Measurements from ENCODE around the gene XYLB. TPM values are rescaled to one million over a fixed set of nuclear protein-coding genes. Genes with fewer than 3 reads are reported as not detected.

XYLB gene
- total and polyA plus RNA-seq, 5 donors = 0.37 to 1.3 (median 0.65) TPM

DNA sequence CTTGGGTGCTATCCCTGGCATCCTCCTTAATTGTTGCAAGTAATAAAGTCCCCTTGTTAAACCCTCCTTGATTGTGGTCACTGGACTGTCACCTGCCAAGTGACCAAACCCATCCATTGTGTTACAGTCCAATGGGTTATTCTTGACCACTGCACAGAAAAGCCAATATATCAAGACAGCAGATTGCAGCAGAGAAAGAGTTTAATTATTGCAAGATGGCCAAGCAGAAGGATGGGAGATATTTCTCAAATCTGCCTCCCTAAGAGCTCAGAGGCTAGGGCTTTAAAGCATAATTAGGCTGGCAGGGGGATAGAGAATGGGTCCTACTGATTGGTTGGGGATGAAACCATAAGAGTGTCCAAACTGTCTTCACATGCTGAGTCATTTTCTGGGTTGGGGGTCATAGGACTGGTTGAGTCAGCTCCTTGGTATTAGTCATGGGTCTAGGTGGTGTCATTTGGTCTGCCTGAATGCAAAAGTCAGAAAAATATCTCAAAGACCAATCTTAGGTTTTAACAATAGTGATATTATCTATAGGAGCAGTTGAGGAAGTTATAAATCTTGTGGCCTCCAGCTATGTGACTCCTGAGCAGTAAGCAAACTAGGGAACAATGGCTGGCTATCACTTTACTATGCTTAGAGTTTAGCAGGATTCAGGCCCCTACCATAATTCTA lies 19.1 kb upstream of the XYLB start:
- Histone ChIP-seq H3K4me3 (ENCODE audit: low read length) (no peak overlapping the region), H3K27ac (ENCODE audit: low read length) (no peak overlapping the region), H3K27me3 (ENCODE audit: control insufficient read depth, insufficient read depth) (no peaks in the 10 kb centered on the region), H3K9me3 (ENCODE audit: control insufficient read depth, low read length) (no peaks in the 10 kb centered on the region), H3K4me1 (ENCODE audit: control insufficient read depth, insufficient read depth, low read length) (no peaks in the 10 kb centered on the region)
- no peak for ATAC-seq
- intact Hi-C loops (cut with DNase I) = no loop called here
- no peak for DNase-seq

DNA sequence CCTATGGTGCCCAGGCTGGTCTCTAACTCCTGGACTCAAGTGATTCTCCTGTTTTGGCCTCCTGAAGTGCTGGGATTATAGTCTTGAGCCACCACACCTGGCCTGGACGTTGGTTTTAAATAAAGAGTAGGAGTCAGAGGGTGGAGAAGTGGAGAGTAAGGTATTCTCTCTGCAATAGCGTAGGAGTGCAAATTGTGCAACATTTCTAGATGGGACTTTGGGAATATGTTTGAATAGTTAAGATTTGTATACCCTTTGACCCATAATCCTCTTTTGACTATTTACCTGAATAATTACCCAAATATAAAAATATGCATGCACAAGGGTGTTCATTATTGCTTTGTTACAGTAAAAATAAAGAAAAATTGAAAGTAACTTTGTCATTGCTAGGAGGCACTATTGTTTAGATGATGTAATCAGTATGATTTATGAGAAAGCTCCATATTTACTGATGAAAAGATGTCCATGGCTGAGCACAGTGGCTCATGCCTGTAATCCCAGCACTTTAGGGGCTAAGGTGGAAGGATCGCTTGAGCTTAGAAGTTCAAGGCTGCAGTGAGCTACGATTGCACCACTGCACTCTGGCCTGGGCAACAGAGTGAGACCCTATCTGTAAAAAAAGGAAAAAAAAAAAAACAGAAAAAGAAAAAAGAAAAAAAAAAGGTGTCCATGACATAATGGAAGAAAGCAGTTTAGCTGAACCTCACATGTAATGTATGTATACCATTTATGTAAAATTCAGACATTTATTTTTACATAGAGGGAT lies 15.1 kb upstream of the XYLB start:
- DNase-seq (no peak), ATAC-seq (no peak)
- Histone ChIP-seq H3K27me3 (ENCODE audit: control insufficient read depth, insufficient read depth) (no peaks in the 10 kb centered on the region), H3K27ac (ENCODE audit: low read length) (no peak overlapping the region), H3K9me3 (ENCODE audit: control insufficient read depth, low read length) (no peaks in the 10 kb centered on the region), H3K4me3 (ENCODE audit: low read length) (no peak overlapping the region), H3K4me1 (ENCODE audit: control insufficient read depth, insufficient read depth, low read length) (no peaks in the 10 kb centered on the region)
- intact Hi-C loops (cut with DNase I) = no loop called here
- WGBS = 80% methylated on average over 4 of the region's 4 CpGs

DNA sequence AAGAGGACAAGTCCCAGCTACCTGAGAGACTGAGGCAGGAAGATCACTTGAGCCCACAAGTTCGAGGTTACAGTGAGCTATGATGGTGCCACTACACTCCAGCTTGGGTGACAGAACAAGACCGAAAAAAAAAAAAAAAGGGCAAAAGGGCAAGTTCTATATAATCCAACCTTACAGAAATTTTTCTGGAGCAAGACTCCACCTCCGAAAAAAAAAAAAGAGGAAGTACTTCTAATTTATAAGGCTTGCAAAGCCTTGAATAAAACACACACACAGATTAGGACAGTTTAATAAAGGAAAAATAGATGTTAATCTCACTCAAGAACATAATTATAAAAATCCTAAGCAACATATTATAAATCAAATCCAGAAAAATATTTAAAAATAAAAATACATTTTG lies 14.4 kb upstream of the XYLB start:
- ATAC-seq (no peak), DNase-seq (no peak)
- Histone ChIP-seq H3K27me3 (ENCODE audit: control insufficient read depth, insufficient read depth) (no peaks in the 10 kb centered on the region), H3K27ac (ENCODE audit: low read length) (no peak overlapping the region), H3K9me3 (ENCODE audit: control insufficient read depth, low read length) (no peaks in the 10 kb centered on the region), H3K4me3 (ENCODE audit: low read length) (no peak overlapping the region), H3K4me1 (ENCODE audit: control insufficient read depth, insufficient read depth, low read length) (no peaks in the 10 kb centered on the region)
- WGBS = 70% methylated on average over 3 of the region's 3 CpGs
- intact Hi-C loops (cut with DNase I) = no loop called here

DNA sequence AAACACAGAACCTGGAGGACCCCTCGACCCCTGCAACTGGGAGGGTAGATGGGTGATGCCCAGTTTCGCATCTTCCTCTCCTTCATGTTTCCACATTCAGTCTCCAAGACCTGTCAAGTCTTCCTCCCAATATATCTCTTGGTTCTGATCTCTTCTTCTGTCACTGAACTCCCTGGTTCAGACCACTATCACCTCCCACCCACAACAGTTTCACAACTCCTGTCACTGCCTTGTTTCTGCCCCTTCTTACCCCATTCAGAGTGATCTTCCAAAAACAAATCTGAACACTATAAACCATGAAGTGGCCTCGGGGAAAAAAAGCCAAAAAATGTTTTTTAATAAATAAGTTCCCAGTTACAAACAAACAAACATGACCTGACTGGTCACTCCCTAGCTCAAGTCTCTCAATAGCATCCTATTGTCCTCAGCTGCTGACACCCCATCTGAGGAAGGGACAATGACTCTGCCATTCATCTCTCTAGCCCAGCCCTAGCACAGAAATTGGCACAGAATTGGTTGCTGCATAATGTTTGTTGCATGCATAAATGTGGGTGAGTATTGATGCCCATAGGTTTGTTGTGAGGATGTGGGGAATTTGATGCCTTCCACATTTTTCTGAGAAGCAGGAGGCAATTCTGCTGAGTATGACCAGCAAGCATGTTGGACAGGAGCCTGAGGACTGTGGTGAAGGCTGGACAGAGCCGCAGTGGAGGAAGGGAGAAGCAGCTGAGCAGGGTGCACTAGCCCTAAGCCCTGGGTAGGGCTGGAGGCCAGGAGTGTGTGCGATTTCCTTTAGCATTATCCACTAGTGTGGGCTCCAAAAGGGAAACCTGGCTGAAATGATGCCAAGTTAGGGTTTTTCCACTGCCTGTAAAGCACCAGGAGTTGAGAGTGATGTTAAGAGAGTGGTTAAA lies 12.2 kb upstream of the XYLB start:
- intact Hi-C loops (cut with DNase I) = no loop called here
- no peak for DNase-seq
- Histone ChIP-seq H3K4me1 (ENCODE audit: control insufficient read depth, insufficient read depth, low read length) (no peaks in the 10 kb centered on the region), H3K27ac (ENCODE audit: low read length) (no peak overlapping the region), H3K4me3 (ENCODE audit: low read length) (no peak overlapping the region), H3K9me3 (ENCODE audit: control insufficient read depth, low read length) (no peaks in the 10 kb centered on the region), H3K27me3 (ENCODE audit: control insufficient read depth, insufficient read depth) (no peaks in the 10 kb centered on the region)
- 70% methylated on average over 5 of the region's 5 CpGs for WGBS
- no peak for ATAC-seq

- no peak for DNase-seq
- Histone ChIP-seq H3K27ac (ENCODE audit: low read length) (no peak overlapping the region), H3K4me1 (ENCODE audit: control insufficient read depth, insufficient read depth, low read length) (no peaks in the 10 kb centered on the region), H3K27me3 (ENCODE audit: control insufficient read depth, insufficient read depth) (no peaks in the 10 kb centered on the region), H3K9me3 (ENCODE audit: control insufficient read depth, low read length) (no peaks in the 10 kb centered on the region), H3K4me3 (ENCODE audit: low read length) (no peak overlapping the region)
- no peak for ATAC-seq
- WGBS = 80% methylated on average over 6 of the region's 6 CpGs
- intact Hi-C loops (cut with DNase I) = no loop called here
Observed at GRCh38 chr3:38335263-38335662, 11.3 kb upstream of the XYLB start.

DNA sequence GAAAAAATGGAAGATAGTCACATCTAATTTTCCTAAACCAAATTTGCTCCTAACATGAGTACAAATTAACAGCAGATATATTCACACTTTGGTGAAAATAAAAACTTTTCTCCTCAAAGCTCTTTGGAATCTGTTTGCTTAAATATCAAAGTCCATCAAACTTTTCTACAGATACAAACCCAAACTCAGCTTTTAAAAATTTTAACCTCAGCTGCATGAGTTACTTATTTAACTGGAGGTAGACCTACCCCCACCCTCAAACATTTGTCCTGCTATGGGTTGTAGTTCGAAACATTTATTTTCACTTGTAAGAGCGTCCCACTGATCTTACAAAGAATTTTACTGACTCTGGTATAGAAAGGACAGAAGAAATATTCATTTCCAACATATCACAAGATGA lies 8.9 kb upstream of the XYLB start:
- ATAC-seq = no peak
- no peak overlapping the region for H3K27ac ChIP-seq (ENCODE audit: low read length)
- no peak overlapping the region for H3K4me3 ChIP-seq (ENCODE audit: low read length)
- 88% methylated on average over 2 of the region's 2 CpGs for WGBS
- no peaks in the 10 kb centered on the region for H3K27me3 ChIP-seq (ENCODE audit: control insufficient read depth, insufficient read depth)
- H3K4me1 ChIP-seq (ENCODE audit: control insufficient read depth, insufficient read depth, low read length) = no peaks in the 10 kb centered on the region
- intact Hi-C loops (cut with DNase I) = no loop called here
- no peaks in the 10 kb centered on the region for H3K9me3 ChIP-seq (ENCODE audit: control insufficient read depth, low read length)
- no peak for DNase-seq

GRCh38 chr3:38343797-38344594 lies 2.6 kb upstream of the XYLB start:
- H3K27ac ChIP-seq (ENCODE audit: low read length) = no peak overlapping the region
- intact Hi-C loops (cut with DNase I) = loop anchor here in 1 of 4 donors (10.0 kb wide), 1 partner anchor 131 kb away; no protein-coding TSS in a partner anchor
- no peak overlapping the region for H3K4me3 ChIP-seq (ENCODE audit: low read length)
- no peaks in the 10 kb centered on the region for H3K4me1 ChIP-seq (ENCODE audit: control insufficient read depth, insufficient read depth, low read length)
- no peak for ATAC-seq
- WGBS = 81% methylated on average over 3 of the region's 3 CpGs
- no peaks in the 10 kb centered on the region for H3K9me3 ChIP-seq (ENCODE audit: control insufficient read depth, low read length)
- no peak for DNase-seq
- no peaks in the 10 kb centered on the region for H3K27me3 ChIP-seq (ENCODE audit: control insufficient read depth, insufficient read depth)

- 47% methylated on average over 10 of the region's 10 CpGs for WGBS
- DNase-seq (no peak), ATAC-seq (peak; percentile 30 to 68)
Observed at GRCh38 chr3:38345879-38346586, 552 bp upstream of the XYLB start.

DNA sequence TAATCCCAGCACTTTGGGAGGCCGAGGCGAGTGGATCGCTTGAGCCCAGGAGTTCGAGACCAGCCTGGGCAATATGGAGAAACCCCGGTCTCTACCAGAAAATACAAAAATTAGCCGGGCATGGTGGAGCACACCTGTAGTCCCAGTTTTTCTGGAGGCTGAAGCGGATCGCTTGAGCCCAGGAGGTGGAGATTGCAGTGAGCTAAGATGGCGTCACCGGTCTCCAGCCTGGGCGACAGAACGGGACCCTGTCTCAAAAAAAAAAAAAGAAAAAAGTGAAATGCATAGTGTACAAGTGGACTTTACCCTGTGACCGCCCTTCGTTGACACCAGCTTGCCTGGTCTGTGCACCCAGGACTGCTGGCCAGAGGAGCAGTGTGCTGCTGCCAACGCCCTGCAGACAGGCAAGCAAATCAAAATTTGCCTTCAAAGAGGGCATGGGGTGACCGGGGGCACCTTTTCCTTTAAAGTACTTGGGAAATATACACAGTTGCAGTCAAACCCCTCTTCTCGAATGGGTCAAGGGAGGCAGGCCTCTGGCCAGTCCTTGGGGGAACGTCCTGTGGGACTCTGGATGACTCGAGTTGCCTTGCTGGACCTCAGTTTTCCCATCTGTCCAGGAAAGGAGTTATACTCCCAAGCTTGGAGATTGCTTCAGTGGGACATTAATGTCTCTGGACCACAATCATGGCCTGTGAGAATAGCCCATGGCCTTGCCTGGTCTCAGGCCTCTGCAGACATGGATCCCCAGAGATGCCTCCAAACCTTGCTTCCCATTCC lies 1.0 kb downstream of the XYLB start:
- peak overlapping the region; percentile 66 for H3K4me3 ChIP-seq (ENCODE audit: low read length)
- no peaks in the 10 kb centered on the region for H3K27me3 ChIP-seq (ENCODE audit: control insufficient read depth, insufficient read depth)
- no peak for DNase-seq
- no peak for ATAC-seq
- no peaks in the 10 kb centered on the region for H3K9me3 ChIP-seq (ENCODE audit: control insufficient read depth, low read length)
- WGBS = 85% methylated on average over 19 of the region's 19 CpGs
- H3K27ac ChIP-seq (ENCODE audit: low read length) = no peak overlapping the region
- H3K4me1 ChIP-seq (ENCODE audit: control insufficient read depth, insufficient read depth, low read length) = no peaks in the 10 kb centered on the region
- intact Hi-C loops (cut with DNase I) = loop anchor here (2.0 to 10.0 kb wide), 4 partner anchors 127 to 133 kb away; no protein-coding TSS in a partner anchor

More at GRCh38 chr3:38345879-38346586, 552 bp upstream of the XYLB start:
- intact Hi-C loops (cut with DNase I) = loop anchor here (2.0 to 10.0 kb wide), 4 partner anchors 129 to 135 kb away; no protein-coding TSS in a partner anchor
- Histone ChIP-seq H3K27ac (ENCODE audit: low read length) (no peak overlapping the region), H3K4me3 (ENCODE audit: low read length) (no peak overlapping the region), H3K4me1 (ENCODE audit: control insufficient read depth, insufficient read depth, low read length) (no peaks in the 10 kb centered on the region), H3K9me3 (ENCODE audit: control insufficient read depth, low read length) (no peaks in the 10 kb centered on the region), H3K27me3 (ENCODE audit: control insufficient read depth, insufficient read depth) (no peaks in the 10 kb centered on the region)
